ENCODE measurements around the gene IGFBP7. TPM values are rescaled to one million over a fixed set of nuclear protein-coding genes. Genes with fewer than 3 reads are reported as not detected.
A peak's percentile ranks its signal among the peaks of the same experiment; 100 is the strongest.

IGFBP7 gene
- total and polyA plus RNA-seq, 2 donors (not counting 1 experiment from before 2014, with no cell fraction given), result 54.8 to 793 TPM

GRCh38 chr4:57156242-57156990 lies 46.2 kb upstream of the IGFBP7 start:
- DNase-seq (ENCODE audit: low read depth in 2 of 2), result no peak
- no peaks in the 10 kb centered on the region for H3K79me2 ChIP-seq (ENCODE audit: control insufficient read depth, insufficient read depth, low read length)
- no peak overlapping the region for H2AFZ ChIP-seq (ENCODE audit: low read length)
- H3K4me1 ChIP-seq (ENCODE audit: control insufficient read depth, extremely low read depth, insufficient read depth, low read length), result no peaks in the 10 kb centered on the region
- TF ChIP-seq EZH2 (IDR thresholded peaks at IDR 0.05; ENCODE audit: low read length, missing control alignments), result no peak
- TF ChIP-seq CTCF (conservative IDR thresholded peaks at IDR 0.05 in 1 of 2, IDR thresholded peaks at IDR 0.05 in 1 of 2; ENCODE audit: low read depth in 1 of 2, low read length in 2 of 2), result no peak
- no peak overlapping the region for H3K9ac ChIP-seq (ENCODE audit: insufficient read depth, low read length)
- no peaks in the 10 kb centered on the region for H4K20me1 ChIP-seq (ENCODE audit: control insufficient read depth, extremely low read depth, insufficient read depth, low read length)
- no peaks in the 10 kb centered on the region for H3K9me3 ChIP-seq (ENCODE audit: control insufficient read depth, insufficient read depth, low read depth, low read length)
- H3K27ac ChIP-seq (ENCODE audit: insufficient read depth, low read length), result no peak overlapping the region
- H3K36me3 ChIP-seq (ENCODE audit: control insufficient read depth, insufficient read depth, low read length), result no peaks in the 10 kb centered on the region
- no peaks in the 10 kb centered on the region for H3K27me3 ChIP-seq (ENCODE audit: control insufficient read depth, insufficient read depth, low read length)
- H3K4me2 ChIP-seq (ENCODE audit: extremely low read depth, insufficient read depth, low read length), result no peak overlapping the region
- H3K4me3 ChIP-seq (replicated peaks in 1 of 4; ENCODE audit: control extremely low read depth in 1 of 4, insufficient read depth in 1 of 4, low read depth in 3 of 4, low read length in 4 of 4), result no peak overlapping the region

GRCh38 chr4:57154926-57155325 lies 44.7 kb upstream of the IGFBP7 start:
- DNase-seq (ENCODE audit: low read depth in 2 of 2), result no peak
- H2AFZ ChIP-seq (ENCODE audit: low read length), result no peak overlapping the region

GRCh38 chr4:57154191-57154590 lies 44.0 kb upstream of the IGFBP7 start:
- H3K27me3 ChIP-seq (ENCODE audit: control insufficient read depth, insufficient read depth, low read length), result no peaks in the 10 kb centered on the region
- H3K36me3 ChIP-seq (ENCODE audit: control insufficient read depth, insufficient read depth, low read length), result no peaks in the 10 kb centered on the region
- H3K9ac ChIP-seq (ENCODE audit: insufficient read depth, low read length), result no peak overlapping the region
- H3K4me1 ChIP-seq (ENCODE audit: control insufficient read depth, extremely low read depth, insufficient read depth, low read length), result no peaks in the 10 kb centered on the region
- no peak overlapping the region for H2AFZ ChIP-seq (ENCODE audit: low read length)
- H4K20me1 ChIP-seq (ENCODE audit: control insufficient read depth, extremely low read depth, insufficient read depth, low read length), result no peaks in the 10 kb centered on the region
- H3K27ac ChIP-seq (ENCODE audit: insufficient read depth, low read length), result no peak overlapping the region
- DNase-seq (ENCODE audit: low read depth in 2 of 2), result peak in 1 of 2 donors; percentile 61
- no peak overlapping the region for H3K4me3 ChIP-seq (replicated peaks in 1 of 4; ENCODE audit: control extremely low read depth in 1 of 4, insufficient read depth in 1 of 4, low read depth in 3 of 4, low read length in 4 of 4)
- no peak overlapping the region for H3K4me2 ChIP-seq (ENCODE audit: extremely low read depth, insufficient read depth, low read length)
- no peaks in the 10 kb centered on the region for H3K79me2 ChIP-seq (ENCODE audit: control insufficient read depth, insufficient read depth, low read length)
- TF ChIP-seq CTCF (conservative IDR thresholded peaks at IDR 0.05 in 1 of 2, IDR thresholded peaks at IDR 0.05 in 1 of 2; ENCODE audit: low read depth in 1 of 2, low read length in 2 of 2) (no peak), EZH2 (IDR thresholded peaks at IDR 0.05; ENCODE audit: low read length, missing control alignments) (no peak)
- H3K9me3 ChIP-seq (ENCODE audit: control insufficient read depth, insufficient read depth, low read depth, low read length), result no peaks in the 10 kb centered on the region

More at GRCh38 chr4:57154926-57155325, 44.7 kb upstream of the IGFBP7 start:
- Histone ChIP-seq H3K27ac (ENCODE audit: insufficient read depth, low read length) (no peak overlapping the region), H3K9me3 (ENCODE audit: control insufficient read depth, insufficient read depth, low read depth, low read length) (no peaks in the 10 kb centered on the region), H3K27me3 (ENCODE audit: control insufficient read depth, insufficient read depth, low read length) (no peaks in the 10 kb centered on the region), H3K4me2 (ENCODE audit: extremely low read depth, insufficient read depth, low read length) (no peak overlapping the region), H3K9ac (ENCODE audit: insufficient read depth, low read length) (no peak overlapping the region), H3K4me1 (ENCODE audit: control insufficient read depth, extremely low read depth, insufficient read depth, low read length) (no peaks in the 10 kb centered on the region), H3K4me3 (replicated peaks in 1 of 4; ENCODE audit: control extremely low read depth in 1 of 4, insufficient read depth in 1 of 4, low read depth in 3 of 4, low read length in 4 of 4) (no peak overlapping the region), H4K20me1 (ENCODE audit: control insufficient read depth, extremely low read depth, insufficient read depth, low read length) (no peaks in the 10 kb centered on the region), H3K36me3 (ENCODE audit: control insufficient read depth, insufficient read depth, low read length) (no peaks in the 10 kb centered on the region), H3K79me2 (ENCODE audit: control insufficient read depth, insufficient read depth, low read length) (no peaks in the 10 kb centered on the region)
- no peak for TF ChIP-seq EZH2 (IDR thresholded peaks at IDR 0.05; ENCODE audit: low read length, missing control alignments)
- no peak for TF ChIP-seq CTCF (conservative IDR thresholded peaks at IDR 0.05 in 1 of 2, IDR thresholded peaks at IDR 0.05 in 1 of 2; ENCODE audit: low read depth in 1 of 2, low read length in 2 of 2)
